Stimulated activated memory B cell treated with anti-CD40 and anti-IgM and Interleukin-4, amounts not matched to agents 10 μg/mL and 1 μg/mL and 100 μg/mL, for 72 hours (primary cell): ENCODE measurements around the gene RAB11B.
"Not testable (repeated sequence)": the region's sequence is repeated elsewhere in the genome, so short reads cannot be mapped to it uniquely, and the experiment has no call there.

Source experiments
- ATAC-seq: fragments of 150-1000 bp; cut with Tn5 transposase; 2 replicates; pipeline ENCODE4 v1.10.0; 2021
- H3K27ac Mint-ChIP-seq: one replicate; pipeline ENCODE4 v1.8.0; 2022; ENCODE audit warnings: mild to moderate bottlenecking, mixed read lengths
- H3K27me3 Mint-ChIP-seq: one replicate; pipeline ENCODE4 v1.8.0; 2022; ENCODE audit warnings: mixed read lengths
- H3K36me3 Mint-ChIP-seq: one replicate; pipeline ENCODE4 v1.8.0; 2022; ENCODE audit warnings: mixed read lengths
- H3K4me1 Mint-ChIP-seq: one replicate; pipeline ENCODE4 v1.8.0; 2022; ENCODE audit warnings: mixed read lengths
- H3K4me3 Mint-ChIP-seq: one replicate; pipeline ENCODE4 v1.8.0; 2022; ENCODE audit warnings: mild to moderate bottlenecking, moderate library complexity, mixed read lengths
- H3K9me3 Mint-ChIP-seq: one replicate; pipeline ENCODE4 v1.8.0; 2022; ENCODE audit warnings: mixed read lengths

The RAB11B gene

DNA sequence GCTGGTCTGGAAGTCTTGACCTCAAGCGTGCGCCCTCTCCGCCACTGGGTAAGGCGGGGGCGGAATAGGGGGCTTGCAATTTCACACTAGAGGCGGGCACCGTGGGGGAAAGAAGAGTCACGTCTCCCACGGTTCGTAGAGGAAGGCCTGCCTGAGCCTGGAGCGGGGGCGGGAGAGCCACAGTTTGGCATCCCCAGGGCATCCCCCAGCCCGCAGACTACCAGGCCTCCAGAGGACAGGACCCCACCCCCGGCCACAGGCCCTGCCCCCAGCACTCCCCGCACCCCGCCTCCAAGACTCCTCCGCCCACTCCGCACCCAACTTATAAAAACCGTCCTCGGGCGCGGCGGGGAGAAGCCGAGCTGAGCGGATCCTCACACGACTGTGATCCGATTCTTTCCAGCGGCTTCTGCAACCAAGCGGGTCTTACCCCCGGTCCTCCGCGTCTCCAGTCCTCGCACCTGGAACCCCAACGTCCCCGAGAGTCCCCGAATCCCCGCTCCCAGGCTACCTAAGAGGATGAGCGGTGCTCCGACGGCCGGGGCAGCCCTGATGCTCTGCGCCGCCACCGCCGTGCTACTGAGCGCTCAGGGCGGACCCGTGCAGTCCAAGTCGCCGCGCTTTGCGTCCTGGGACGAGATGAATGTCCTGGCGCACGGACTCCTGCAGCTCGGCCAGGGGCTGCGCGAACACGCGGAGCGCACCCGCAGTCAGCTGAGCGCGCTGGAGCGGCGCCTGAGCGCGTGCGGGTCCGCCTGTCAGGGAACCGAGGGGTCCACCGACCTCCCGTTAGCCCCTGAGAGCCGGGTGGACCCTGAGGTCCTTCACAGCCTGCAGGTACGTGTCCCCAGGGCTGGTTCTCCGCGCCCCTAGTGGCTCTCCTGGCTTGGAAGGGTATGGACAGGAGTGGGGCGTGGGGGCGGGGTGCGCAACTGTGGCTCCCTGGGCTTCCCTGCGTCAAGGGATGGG lies 26.1 kb upstream of the RAB11B start, which contains the start of gene ANGPTL4:
TSS of gene ANGPTL4 (plus strand) at position 353 of the 969 bp plus-strand sequence. CDS start at position 520, 167 bp downstream.
- H3K27me3 Mint-ChIP-seq = peaks cover 89% of the 10 kb centered on the region
- no peaks in the 10 kb centered on the region for H3K9me3 Mint-ChIP-seq
- H3K27ac Mint-ChIP-seq = no peak within 1 kb of the TSS
- H3K4me1 Mint-ChIP-seq = peaks cover 22% of the 10 kb centered on the region
- peak; percentile 67 for ATAC-seq
- peaks cover 15% of the 10 kb centered on the region for H3K36me3 Mint-ChIP-seq
- peak within 1 kb of the TSS; percentile 66 for H3K4me3 Mint-ChIP-seq

DNA sequence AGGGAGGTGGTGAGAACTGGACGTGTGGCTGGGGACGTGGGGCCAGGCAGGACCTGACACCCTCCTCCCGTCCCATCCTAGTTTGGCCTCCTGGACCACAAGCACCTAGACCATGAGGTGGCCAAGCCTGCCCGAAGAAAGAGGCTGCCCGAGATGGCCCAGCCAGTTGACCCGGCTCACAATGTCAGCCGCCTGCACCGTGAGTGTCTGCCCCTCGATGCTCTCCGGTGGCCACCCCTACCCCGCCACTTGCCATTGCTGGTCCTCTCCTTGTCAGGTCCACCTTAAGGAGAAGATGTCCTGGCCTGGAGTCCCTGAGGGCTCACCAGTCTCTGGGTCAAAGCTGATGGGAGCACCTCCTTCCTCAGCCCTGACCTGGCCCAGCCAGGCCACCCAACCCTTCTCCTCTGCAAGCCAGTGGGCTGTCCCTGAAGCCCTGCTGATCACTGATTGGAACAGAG lies 24.0 kb upstream of the RAB11B start:
- peaks cover 22% of the 10 kb centered on the region for H3K4me1 Mint-ChIP-seq
- peaks cover 16% of the 10 kb centered on the region for H3K36me3 Mint-ChIP-seq
- ATAC-seq = no peak
- H3K4me3 Mint-ChIP-seq = no peak overlapping the region
- no peak overlapping the region for H3K27ac Mint-ChIP-seq
- peaks cover 79% of the 10 kb centered on the region for H3K27me3 Mint-ChIP-seq
- no peaks in the 10 kb centered on the region for H3K9me3 Mint-ChIP-seq

DNA sequence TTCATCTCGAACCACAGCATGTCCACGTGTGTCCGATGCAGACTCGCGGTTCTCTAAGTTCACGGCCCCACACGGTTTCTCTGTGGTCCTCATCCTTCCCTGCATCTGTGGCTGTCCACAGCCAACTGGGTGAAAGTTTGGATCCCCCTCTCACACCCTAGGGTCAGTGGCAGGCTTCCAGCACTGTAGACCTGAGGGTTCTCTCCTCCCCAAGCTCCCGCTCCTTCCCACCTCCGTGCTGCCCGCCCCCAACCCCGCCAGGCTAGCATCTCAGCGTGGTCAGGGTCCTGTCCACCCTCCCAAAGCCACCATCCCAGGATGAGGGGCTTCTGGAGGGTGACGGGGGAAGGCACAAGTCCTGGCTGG lies 23.2 kb upstream of the RAB11B start:
- H3K9me3 Mint-ChIP-seq = no peaks in the 10 kb centered on the region

DNA sequence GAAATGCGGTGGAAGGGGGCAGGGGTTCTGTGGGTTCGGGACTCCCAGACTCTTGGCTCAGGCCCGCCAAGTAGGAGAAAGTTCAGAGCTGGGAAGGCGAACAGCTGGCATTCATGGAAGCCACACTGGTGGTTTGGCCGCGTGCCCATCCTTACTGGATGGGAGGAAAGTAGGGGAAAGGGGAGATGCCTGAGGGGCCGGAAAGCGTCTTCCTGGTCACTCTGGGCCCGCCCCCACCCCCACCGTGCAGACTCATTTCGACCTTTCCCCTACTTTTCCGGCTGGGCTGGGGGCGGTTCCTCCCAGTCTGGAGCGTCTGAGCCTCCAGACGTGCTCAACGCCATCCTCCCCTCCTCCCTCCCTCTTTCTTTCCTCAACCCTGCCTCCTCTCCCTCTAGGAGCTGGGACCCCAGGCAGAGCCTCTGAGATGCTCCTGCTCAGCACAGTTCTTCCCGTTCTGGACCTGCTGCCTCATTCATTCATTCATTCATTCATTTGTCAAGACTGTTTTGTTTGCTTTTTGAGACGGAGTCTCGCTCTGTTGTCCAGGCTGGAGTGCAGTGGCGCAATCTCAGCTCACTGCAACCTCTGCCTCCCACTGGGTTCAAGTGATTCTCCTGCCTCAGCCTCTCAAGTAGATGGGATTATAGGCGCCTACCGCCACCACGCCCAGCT lies 22.7 kb upstream of the RAB11B start:
- H3K36me3 Mint-ChIP-seq = peaks cover 16% of the 10 kb centered on the region
- no peak for ATAC-seq
- H3K4me3 Mint-ChIP-seq = no peak overlapping the region
- H3K27ac Mint-ChIP-seq = no peak overlapping the region
- H3K27me3 Mint-ChIP-seq = peaks cover 67% of the 10 kb centered on the region
- no peaks in the 10 kb centered on the region for H3K9me3 Mint-ChIP-seq
- H3K4me1 Mint-ChIP-seq = peaks cover 22% of the 10 kb centered on the region

More for the DNA sequence above, 23.2 kb upstream of the RAB11B start:
- Mint-ChIP-seq H3K4me3 (no peak overlapping the region), H3K27me3 (peaks cover 72% of the 10 kb centered on the region), H3K27ac (no peak overlapping the region), H3K36me3 (peaks cover 16% of the 10 kb centered on the region), H3K4me1 (peaks cover 22% of the 10 kb centered on the region)
- ATAC-seq = no peak

DNA sequence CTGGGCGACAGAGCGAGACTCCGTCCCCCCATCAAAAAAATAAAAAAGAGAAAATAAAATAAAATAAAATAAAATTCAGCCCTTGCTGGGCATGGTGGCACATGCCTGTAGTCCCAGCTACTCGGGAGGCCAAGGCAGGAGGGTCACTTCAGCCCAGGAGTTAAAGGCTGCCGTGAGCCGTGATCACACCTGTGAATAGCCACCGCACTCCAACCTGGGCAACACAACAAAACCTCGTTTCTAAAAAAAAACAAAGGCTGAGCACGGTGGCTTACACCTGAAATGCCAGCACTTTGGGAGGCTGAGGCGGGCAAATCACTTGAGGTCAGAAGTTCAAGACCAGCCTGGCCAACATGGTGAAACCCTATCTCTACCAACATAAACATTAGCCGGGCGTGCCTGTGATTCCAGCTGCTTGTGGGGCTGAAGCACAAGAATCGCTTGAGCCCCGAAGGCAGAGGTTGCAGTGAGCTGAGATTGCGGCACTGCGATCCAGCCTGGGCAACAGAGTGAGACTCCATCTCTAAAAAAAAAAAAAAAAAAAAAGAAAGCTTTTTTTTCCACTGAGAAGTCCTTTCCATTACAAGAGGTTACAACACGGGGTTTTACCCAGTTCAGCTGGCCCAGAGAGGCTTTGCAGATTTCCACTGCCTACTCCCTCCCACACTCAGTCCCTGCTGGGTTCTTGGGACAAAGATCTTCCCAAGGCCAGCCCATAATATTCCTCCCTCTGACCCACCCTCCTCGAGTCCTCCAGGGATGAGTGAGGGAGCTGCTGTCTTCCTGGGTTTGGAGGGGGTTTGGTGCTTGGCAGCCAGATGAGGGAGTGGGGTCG lies 19.8 kb upstream of the RAB11B start:
- H3K4me1 Mint-ChIP-seq = peaks cover 7% of the 10 kb centered on the region
- peaks cover 40% of the 10 kb centered on the region for H3K27me3 Mint-ChIP-seq
- no peak overlapping the region for H3K27ac Mint-ChIP-seq
- peaks cover 23% of the 10 kb centered on the region for H3K36me3 Mint-ChIP-seq
- no peaks in the 10 kb centered on the region for H3K9me3 Mint-ChIP-seq
- H3K4me3 Mint-ChIP-seq = no peak overlapping the region
- ATAC-seq = no peak

DNA sequence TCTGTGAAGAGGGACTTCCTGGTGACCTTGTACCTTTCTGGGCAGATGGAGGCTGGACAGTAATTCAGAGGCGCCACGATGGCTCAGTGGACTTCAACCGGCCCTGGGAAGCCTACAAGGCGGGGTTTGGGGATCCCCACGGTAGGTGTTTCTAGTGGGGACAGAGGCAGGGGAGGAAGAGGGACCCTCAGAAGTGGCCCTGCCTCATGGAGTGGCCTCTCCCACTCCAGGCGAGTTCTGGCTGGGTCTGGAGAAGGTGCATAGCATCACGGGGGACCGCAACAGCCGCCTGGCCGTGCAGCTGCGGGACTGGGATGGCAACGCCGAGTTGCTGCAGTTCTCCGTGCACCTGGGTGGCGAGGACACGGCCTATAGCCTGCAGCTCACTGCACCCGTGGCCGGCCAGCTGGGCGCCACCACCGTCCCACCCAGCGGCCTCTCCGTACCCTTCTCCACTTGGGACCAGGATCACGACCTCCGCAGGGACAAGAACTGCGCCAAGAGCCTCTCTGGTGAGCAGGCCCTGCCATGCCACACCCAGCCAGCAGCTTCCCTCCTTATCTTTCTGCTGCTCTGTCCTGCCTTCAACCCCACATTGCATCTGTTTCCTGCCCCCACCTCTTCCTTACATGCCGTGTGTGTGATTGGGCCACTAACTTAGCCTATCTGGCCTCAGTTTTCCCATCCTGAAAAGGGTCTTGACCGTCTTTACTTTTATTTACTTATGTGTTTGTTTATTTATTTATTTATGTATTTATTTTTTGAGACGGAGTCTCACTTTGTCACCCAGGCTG lies 19.0 kb upstream of the RAB11B start:
- peaks cover 32% of the 10 kb centered on the region for H3K27me3 Mint-ChIP-seq
- no peaks in the 10 kb centered on the region for H3K9me3 Mint-ChIP-seq
- H3K27ac Mint-ChIP-seq = no peak overlapping the region
- H3K4me3 Mint-ChIP-seq = no peak overlapping the region
- no peak for ATAC-seq
- peaks cover 23% of the 10 kb centered on the region for H3K36me3 Mint-ChIP-seq
- H3K4me1 Mint-ChIP-seq = peaks cover 7% of the 10 kb centered on the region

DNA sequence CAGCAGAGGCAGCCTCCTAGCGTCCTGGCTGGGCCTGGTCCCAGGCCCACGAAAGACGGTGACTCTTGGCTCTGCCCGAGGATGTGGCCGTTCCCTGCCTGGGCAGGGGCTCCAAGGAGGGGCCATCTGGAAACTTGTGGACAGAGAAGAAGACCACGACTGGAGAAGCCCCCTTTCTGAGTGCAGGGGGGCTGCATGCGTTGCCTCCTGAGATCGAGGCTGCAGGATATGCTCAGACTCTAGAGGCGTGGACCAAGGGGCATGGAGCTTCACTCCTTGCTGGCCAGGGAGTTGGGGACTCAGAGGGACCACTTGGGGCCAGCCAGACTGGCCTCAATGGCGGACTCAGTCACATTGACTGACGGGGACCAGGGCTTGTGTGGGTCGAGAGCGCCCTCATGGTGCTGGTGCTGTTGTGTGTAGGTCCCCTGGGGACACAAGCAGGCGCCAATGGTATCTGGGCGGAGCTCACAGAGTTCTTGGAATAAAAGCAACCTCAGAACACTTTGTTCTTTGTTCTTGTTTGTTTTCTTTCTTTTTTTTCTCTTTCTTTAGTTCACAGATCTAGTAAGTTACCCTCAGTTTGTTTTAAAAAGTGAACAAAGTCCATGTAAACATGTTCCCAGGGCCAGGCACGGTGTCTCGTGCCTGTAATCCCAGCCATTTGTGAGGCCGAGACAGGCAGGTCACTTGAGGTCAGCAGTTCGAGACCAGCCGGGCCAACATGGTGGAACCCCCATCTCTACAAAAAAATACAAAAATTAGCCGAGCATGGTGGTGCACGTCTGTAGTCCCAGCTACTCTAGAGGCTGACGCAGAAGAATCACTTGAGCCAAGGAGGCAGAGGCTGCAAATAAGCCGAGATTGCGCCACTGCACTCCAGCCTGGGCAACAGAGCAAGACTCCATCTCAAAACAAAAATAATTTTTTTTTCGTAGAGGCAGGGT lies 16.0 kb upstream of the RAB11B start:
- no peaks in the 10 kb centered on the region for H3K9me3 Mint-ChIP-seq
- H3K27ac Mint-ChIP-seq = no peak overlapping the region
- peaks cover 2% of the 10 kb centered on the region for H3K27me3 Mint-ChIP-seq
- no peak overlapping the region for H3K4me3 Mint-ChIP-seq
- ATAC-seq = no peak
- H3K4me1 Mint-ChIP-seq = no peaks in the 10 kb centered on the region
- H3K36me3 Mint-ChIP-seq = peaks cover 17% of the 10 kb centered on the region

DNA sequence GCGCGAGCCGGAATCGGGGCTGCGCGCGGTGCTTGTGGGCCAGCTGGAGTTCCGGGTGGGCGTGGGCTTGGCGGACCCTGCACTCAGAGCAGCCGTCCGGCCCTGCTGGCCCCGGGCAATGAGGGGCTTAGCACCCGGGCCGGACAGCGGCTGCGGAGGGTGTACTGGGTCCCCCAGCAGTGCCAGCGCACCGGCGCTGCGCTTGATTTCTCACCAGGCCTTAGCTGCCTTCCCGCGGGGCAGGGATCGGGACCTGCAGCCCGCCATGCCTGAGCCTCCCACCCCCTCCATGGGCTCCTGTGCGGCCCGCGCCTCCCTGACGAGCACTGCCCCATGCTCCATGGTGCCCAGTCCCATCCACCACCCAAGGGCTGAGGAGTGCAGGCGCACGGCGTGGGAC lies 14.4 kb upstream of the RAB11B start:
- not testable (repeated sequence) for ATAC-seq, H3K4me3 Mint-ChIP-seq, H3K27ac Mint-ChIP-seq, H3K4me1 Mint-ChIP-seq, H3K27me3 Mint-ChIP-seq, H3K9me3 Mint-ChIP-seq
- peaks cover 29% of the 10 kb centered on the region for H3K36me3 Mint-ChIP-seq

DNA sequence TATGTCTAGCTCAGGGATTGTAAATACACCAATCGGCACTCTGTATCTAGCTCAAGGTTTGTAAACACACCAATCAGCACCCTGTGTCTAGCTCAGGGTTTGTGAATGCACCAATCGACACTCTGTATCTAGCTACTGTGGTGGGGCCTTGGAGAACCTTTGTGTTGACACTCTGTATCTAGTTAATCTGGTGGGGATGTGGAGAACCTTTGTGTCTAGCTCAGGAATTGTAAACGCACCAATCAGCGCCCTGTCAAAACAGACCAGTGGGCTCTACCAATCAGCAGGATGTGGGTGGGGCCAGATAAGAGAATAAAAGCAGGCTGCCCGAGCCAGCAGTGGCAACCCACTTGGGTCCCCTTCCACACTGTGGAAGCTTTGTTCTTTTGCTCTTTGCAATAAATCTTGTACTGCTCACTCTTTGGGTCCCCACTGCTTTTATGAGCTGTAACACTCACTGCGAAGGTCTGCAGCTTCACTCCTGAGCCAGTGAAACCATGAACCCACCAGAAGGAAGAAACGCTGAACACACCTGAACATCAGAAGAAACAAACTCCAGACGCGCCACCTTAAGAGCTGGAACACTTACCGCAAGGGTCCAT lies 13.7 kb upstream of the RAB11B start:
- H3K4me3 Mint-ChIP-seq, H3K4me1 Mint-ChIP-seq, H3K27ac Mint-ChIP-seq, H3K9me3 Mint-ChIP-seq, ATAC-seq, H3K27me3 Mint-ChIP-seq: not testable (repeated sequence)
- H3K36me3 Mint-ChIP-seq = peaks cover 29% of the 10 kb centered on the region

DNA sequence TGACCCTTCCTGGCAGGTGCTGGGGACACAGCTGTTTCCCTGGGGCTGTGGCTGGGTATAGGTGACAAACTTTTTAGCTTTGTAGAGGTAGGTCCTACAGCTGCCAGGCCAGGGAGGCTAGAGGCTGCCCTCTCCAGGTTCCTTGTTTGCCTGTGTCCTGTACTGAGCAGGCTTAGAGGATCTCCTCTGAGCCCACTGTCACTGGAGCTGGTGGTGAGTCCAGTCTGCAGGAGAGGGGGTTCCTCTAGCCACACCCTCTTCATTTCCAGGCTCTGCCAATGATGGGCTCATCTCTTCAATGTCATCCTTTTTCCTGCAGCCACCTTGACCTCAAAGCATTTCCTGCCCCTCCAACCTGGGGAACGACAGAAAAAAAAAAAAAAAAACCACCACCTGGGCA lies 12.6 kb upstream of the RAB11B start:
- ATAC-seq = no peak
- Mint-ChIP-seq H3K27me3 (no peaks in the 10 kb centered on the region), H3K27ac (no peak overlapping the region), H3K4me3 (no peak overlapping the region), H3K36me3 (peaks cover 29% of the 10 kb centered on the region), H3K9me3 (peaks cover 3% of the 10 kb centered on the region), H3K4me1 (no peaks in the 10 kb centered on the region)

DNA sequence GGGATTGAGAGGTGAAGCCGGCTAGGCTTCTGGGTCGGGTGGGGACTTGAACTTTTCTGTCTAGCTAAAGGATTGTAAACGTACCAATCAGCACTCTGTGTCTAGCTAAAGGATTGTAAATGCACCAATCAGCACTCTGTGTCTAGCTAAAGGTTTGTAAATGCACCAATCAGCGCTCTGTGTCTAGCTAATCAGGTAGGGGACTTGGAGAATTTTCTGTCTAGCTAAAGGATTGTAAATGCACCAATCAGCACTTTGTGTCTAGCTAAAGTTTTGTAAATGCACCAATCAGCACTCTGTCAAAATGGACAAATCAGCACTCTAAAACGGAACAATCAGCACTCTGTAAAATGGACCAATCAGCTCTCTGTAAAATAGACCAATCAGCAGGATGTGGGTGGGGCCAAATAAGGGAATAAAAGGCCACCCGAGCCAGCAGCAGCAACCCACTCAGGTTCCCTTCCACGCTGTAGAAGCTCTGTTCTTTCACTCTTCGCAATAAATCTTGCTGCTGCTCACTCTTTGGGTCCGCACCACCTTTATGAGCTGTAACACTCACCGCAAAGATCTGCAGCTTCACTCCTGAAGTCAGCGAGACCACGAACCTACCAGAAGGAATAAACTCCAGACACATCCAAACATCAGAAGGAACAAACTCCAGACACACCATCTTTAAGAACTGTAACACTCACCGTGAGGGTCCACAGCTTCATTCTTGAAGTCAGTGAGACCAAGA lies 10.8 kb upstream of the RAB11B start:
- peaks cover 21% of the 10 kb centered on the region for H3K36me3 Mint-ChIP-seq
- H3K9me3 Mint-ChIP-seq, ATAC-seq, H3K4me3 Mint-ChIP-seq, H3K4me1 Mint-ChIP-seq, H3K27me3 Mint-ChIP-seq, H3K27ac Mint-ChIP-seq: not testable (repeated sequence)

DNA sequence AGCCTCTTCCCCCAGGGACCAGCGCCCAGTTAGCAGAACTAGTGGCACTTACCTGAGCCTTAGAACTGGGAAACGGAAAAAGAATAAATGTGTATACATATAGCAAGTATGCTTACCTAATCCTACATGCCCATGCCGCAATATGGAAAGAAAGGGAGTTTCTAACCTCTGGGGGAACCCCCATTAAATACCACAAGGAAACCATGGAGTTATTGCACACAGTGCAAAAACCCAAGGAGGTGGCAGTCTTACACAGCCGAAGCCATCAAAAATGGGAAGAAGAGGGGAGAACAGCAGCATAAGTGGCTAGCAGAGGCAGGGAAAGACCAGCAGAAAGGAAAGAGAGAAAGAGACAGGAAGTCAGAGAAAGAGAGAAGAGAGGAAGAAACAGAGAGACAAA lies 5.6 kb upstream of the RAB11B start:
- H3K4me3 Mint-ChIP-seq, ATAC-seq, H3K27ac Mint-ChIP-seq, H3K9me3 Mint-ChIP-seq, H3K27me3 Mint-ChIP-seq, H3K4me1 Mint-ChIP-seq: not testable (repeated sequence)
- H3K36me3 Mint-ChIP-seq = peaks cover 17% of the 10 kb centered on the region

DNA sequence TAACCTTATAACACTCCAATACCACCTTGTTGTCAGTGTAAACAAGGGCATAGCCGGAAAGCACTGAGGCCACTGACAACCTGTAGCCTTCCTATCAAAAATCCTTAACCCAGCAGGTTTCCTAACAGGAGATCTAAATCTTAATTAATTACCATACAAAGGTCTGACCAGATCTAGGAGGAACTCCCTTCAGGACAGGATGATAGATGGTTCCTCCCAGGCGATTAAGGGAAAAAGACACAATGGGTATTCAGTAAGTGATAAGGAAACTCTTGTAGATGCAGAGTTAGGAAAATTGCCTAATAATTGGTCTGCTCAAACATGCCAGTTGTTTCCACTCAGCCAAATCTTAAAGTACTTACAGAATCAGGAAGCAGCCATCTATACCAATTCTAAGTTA lies 5.1 kb upstream of the RAB11B start:
- not testable (repeated sequence) for H3K4me1 Mint-ChIP-seq, H3K4me3 Mint-ChIP-seq, ATAC-seq, H3K9me3 Mint-ChIP-seq, H3K27me3 Mint-ChIP-seq, H3K27ac Mint-ChIP-seq
- H3K36me3 Mint-ChIP-seq = peaks cover 13% of the 10 kb centered on the region
